Stimulated activated CD4-positive, alpha-beta T cell treated with anti-CD3 and anti-CD28 coated beads, Interleukin-4, amount 100 ng/mL, for 48 hours (primary cell): ENCODE measurements around the gene GGT5.
A peak's percentile ranks its signal among the peaks of the same experiment; 100 is the strongest.
"Not testable (repeated sequence)": the region's sequence is repeated elsewhere in the genome, so short reads cannot be mapped to it uniquely, and the experiment has no call there.

Experiments used
- DNase-seq, 2 donors: peaks; one replicate each; pipeline ENCODE4 v3.0.0-alpha.2; 2020; ENCODE audit warnings: low read depth in 2 of 2

Gene GGT5

DNA sequence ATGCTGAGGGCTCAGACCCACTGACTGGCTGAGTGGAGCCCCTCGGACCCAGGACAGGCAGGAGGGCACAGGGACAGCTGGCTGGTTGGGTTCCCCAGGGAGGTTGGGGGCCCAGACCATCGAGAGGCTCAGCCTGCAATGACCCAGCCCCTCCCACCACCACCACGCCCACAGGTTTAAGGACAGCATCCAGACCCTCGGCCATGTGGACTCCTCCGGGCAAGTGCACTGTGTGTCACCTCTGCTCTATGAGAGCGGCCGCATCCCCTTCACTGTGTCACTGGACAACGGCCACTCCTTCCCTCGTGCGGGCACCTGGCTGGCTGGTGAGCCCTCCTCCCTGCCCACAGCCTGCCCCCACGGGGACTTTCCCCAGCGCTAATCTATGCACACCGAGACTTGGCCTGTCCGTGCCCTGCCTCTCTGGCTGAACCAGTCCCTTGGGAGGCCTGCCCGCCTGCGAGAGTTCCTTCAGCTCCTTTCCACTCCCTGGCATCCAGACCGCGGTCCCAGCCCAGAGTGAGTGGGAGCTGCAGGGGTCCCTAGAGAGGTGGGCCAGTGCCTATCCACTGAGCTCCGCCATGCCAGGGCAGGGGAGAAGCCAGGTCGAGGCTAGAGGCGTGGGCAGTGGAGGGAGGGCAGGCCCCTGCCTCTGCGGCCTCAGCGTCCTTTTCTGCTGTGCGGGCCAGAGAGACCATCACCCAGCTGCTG, 61.4 kb downstream of the GGT5 start:
- no peak for DNase-seq

DNA sequence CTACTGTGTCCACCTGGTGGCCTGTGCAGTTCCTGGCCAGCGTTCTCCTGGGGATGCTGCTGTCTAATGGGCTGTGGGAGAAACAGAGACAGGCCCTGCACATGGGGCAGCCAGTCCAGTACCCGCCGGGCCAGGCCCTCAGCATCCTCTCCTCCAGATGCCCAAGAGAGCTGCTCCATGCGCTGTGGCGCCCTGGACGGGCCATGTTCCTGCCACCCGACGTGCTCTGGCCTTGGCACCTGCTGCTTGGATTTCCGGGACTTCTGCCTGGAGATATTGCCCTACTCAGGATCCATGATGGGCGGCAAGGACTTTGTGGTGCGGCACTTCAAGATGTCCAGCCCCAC, 62.0 kb downstream of the GGT5 start:
- not testable (repeated sequence) for DNase-seq

DNA sequence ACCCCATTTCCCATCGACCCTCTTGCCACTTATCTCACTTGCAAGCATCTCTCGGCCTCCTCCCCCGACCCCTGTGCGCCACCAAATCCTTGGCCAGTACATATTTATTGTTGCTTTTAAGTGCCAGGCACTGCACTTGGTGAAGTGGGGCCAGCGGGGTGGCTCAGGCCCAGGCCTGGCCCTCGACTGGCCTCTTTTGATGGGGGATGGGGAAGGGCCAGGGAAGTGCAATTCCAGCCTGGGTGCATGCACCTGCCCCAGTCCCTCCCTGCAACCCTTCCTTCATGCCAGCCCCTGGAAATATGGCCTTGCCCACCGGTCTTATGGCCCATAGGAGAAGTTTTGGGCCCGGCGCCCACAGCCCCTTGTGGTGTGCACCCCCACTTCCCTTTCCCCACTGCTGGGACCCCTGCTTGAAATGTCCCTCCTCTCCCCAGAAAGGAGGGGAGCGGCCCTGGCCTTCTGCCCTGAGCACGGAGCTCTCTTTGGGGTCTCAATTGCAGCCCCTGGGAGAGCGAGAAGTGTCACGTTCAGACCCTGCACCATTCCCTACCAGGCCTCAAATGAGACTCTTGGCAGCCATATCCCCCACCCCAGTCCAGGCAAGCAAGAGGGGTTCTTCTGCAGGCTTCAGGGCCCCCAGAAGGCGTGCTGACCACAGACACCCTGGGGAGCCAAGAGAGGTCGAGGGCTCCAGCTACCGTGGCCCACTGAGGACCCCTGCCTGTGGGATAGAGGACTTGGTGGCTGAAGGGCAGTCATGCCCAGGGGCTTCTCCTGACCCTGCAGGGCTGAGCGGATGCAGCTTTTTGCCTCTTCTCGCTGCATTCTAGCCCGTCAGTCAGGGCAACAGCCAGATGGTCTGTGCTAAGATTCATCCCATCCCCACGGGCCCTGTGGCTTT, 62.6 kb downstream of the GGT5 start:
- no peak for DNase-seq

DNA sequence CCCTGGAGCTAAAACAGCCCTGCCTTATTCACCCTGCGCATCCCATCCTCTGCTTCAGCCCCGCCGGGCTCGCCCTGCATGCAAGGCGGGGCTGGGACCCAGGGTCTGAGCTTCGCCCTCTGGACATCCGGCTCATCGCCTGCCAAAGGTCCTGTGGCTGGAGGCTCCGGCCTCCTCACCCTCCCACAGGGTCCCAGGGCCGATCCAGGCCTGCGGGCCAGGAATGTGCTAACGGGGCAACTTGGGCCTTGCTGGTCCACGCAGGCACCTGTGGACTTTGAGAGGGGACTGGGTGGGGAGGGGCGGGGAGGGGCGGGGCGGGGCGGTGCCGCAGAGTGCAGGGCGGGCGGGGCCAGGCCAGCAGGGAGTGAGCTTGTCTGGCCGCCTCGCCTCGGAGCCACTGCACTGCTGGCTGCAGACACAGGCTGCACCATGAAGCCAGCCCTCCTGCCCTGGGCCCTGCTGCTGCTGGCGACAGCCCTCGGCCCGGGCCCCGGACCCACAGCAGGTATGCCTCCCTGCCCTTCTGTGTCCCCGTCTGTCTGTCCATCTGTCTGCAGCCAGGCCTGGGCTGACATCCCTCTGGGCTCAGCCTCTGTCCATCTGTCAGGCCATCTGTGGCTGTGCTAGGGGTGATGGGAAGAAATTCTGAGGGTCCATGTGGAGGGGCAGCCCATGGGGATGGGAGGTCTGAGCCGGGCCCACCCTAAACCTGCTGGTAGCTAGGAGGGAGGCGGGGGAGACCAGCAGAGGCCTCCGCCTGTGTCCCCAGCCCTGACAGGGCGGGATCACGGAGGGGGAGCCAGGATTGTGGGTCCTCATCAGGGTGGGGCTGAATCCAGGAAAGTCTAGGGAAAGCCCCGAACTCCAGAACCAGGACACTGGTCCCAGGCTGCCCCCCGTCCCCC, 63.5 kb downstream of the GGT5 start, which contains the start of gene SUSD2:
TSS of gene SUSD2 (plus strand) at position 400 of the 908 bp plus-strand sequence. CDS start at position 433, 33 bp downstream.
- DNase-seq: no peak

DNA sequence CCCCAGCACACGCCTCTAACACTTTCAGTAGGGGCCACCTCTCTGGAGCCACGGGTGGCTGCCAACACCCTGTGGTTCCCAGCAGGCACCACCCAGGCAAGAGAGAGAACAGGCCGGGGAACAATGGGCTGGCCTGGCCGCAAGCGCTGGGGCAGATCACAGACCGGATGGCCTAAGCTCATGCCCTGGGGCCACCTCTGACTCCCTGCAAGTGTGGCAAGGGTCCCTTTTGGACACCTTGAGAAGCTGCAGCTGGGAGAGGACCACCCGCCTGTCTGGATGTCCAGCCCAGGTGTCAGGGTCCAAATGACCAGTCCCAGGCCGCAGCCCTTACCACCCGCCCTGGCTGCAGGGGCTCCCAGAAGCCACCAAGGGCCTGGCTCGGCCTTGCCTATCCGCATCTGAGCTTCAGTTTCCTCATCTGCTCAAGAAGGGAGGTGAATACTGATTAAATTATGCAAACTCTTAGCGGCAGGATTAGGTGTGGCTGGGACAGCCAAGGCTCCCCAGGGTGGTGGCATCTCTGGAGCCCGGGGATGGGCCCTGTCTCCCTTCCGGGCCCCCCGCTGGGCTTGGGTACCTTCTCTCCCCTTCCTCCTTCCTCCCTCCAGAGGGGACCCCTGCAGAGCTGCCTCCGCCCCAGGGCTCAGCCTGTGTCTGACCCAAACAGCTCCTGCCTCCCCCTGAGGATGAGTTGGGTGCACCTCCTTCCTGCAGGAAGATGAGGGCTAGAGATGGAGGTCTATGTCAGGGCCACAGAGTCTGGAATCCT, 64.4 kb downstream of the GGT5 start:
- no peak for DNase-seq

DNA sequence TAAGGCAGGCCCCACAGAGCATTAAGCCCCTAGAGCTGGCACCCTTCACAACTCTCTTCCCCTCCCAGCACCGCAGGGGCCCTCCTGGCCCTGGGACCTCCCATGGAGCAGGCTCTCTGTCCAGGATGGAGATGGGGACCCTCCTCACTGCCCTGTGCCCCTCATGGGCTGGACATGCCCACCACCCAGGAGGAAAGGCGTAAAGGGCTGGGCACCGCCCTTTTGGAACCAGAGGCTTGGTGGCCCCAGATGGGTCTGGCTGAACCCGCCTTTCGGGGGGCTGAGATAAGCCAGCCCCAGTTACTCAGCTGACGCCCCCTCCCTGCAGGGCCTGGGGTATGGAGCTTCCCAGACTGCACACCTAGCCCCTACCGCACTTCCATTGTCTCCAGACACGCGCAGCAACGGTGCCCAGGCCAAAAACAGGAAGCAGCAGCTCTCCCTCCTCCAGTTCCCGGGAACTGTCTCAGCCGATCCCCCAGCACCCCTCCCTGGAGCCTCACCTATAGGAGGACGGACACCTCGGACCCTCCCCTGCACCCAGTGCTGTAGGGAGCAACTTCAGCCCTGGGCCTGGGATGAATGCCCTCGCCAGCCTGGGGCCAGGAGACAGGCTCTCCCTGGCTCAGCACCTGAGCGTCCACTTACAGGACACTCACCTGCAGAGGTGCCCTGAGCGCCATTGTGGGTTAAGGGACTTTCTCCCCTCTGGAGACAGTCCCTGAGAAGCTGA, 65.2 kb downstream of the GGT5 start:
- DNase-seq: no peak

DNA sequence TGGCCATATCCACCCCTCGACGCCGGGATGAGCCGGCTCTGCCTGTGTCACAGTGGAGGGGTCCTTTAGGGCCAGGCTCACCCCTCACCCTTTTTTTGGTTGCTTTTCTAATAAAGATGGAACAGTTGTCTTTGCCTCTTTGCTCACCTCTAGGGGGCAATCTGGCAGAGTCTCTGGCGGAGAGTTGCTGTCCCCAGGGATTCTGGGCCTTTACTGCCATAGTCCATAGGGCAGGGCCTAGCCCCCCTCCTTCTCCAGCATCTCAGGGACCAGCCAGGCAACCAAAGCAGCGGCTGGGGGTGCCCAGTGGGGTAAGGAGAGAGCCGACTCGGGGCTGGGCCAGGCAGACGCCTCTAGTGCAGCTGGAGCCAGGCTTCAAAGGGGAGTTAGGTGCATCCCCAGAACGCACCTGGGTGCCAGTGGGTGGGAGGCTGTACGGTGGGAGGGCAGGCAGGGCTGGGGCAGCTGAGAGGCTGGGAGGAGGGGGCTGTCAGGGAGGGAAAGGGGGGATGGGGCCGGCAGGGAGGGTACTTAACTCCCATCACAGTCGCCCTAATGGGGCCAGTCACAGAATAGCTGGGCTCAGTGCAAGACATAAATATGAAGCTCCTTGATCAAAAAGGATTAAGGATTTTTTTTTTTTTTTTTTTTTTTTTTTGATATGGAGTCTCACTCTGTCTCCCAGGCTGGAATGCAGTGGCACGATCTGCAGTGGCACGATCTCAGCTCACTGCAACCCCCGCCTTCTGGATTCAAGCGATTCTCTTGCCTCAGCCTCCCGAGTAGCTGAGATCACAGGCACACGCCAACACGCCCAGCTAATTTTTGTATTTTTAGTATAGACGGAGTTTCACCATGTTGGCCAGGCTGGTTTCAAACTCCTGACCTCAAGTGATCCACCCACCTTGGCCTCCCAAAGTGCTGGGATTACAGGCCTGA, 66.1 kb downstream of the GGT5 start:
- no peak for DNase-seq

DNA sequence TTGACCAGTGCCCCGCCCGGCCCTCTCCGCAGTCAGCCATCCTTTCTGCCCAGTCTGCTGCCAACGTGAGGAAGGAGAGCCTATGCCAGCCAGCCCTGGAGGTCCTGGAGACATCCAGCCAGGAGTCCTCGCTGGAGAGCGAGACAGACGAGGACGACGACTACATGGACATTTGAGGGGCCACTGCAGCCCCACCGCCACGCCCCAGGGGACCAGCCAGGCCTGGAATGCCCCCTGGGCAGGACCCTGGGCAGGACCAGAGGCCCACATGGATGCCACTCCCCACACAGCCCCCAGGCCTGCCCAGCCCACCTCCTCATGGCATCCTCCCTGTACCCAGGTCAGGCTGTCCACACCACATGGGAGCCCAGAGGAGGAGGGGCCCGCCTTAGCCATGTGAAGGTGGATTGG, 66.9 kb downstream of the GGT5 start:
- no peak for DNase-seq

DNA sequence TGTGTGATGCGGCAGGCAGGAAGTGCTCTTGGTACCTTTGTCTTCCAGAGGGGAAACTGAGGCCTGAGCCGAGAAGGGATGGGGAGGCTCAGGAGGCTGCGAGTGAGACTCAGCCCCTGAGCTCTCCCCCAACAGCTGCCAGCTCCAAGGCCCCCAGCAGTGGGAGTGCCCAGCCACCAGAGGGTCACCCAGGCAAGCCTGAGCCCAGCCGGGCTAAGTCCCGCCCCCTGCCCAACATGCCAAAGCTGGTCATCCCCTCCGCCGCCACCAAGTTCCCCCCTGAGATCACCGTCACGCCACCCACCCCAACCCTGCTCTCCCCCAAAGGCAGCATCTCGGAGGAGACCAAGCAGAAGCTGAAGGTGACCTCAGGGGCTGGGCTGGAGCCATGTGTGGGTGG, 67.4 kb downstream of the GGT5 start:
- DNase-seq: no peak

DNA sequence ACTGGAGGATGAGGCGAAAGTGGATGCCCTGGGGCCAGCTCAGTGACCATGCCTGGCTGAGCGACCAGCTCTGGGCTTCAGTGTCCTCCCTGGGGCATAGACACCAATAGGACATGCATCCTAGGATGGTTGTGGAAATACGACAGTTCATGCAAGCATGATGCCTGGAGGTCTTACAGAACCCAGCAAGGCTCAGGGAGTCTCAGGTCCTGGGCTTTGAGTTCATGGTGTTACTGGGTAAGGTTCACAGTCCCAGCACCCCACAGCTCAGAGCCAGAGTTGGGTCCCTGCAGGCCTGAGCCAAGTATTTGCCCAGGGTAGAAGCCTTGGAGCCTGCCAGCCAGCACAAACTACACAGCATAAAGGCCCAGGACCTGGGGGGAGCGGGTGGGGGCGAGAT, 67.8 kb downstream of the GGT5 start:
- no peak for DNase-seq

DNA sequence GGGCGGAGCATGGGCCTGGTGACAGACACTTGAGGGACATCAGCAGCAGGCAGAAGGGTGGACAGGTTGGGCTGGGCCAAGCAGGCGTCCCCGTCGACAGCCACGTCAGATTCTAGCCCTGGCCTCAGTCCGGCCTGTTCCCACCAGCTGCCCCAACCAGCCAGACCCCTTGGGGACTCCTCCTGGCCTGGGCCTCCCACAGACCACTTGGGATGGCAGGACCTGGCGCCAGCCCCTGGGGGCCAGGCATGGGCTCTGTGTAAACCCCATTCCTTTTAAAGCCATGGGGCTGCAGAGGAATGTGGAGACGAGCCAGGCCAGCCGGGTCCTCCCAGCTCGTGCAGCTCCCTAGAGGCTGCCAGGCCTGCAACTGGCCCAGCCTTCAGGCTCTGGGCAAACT, 68.3 kb downstream of the GGT5 start:
- no peak for DNase-seq

DNA sequence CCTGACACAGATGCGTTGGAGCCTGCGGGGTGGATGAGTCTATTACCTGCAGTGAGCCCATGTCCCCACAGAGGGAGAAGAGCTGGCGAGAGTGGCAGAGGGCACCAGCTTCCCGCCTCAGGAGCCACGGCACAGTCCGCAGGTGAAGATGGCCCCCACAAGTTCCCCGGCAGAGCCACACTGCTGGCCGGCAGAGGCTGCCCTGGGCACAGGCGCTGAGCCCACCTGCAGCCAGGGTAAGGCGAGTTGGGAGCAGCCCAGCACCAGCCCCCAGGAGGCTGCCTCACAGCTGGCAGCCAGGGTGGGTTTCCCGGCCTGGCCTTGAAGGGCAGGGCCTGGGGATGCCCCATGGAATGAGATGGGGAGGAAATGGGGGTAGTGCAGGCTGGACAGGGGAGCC, 68.8 kb downstream of the GGT5 start:
- no peak for DNase-seq

DNA sequence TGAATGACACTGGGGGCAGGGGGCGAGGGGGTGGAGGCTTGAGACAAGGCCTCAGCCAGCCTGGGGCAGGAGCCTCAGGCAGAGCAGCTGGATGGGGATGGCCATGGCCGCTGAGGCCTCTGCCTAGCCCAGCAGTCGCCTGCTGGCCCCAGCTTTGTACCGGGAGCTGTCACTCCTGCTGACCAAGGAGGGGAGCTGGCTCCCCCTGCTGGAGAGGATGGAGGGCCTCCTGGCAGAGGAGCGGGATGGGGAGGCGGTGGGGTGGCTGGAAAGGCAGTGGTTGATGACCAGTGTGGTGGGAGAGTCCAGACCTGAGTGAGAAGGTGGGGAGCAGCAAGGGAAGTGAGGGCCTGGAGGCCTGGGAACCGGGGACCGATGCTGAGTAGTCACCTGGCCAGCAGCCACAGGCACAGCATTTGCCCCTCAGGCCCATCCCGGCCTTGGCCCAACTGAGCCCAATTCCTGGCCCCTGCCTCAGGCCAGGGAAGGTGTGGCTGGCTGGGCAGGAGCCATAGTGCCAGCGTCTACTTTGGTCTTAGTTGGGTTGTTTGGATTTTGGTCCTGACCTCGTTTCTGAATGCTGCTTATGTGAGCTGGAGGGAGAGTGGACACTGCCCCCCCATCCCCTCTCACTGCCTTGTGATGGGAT, 69.6 kb downstream of the GGT5 start:
- peak; percentile 53 to 62 for DNase-seq

DNA sequence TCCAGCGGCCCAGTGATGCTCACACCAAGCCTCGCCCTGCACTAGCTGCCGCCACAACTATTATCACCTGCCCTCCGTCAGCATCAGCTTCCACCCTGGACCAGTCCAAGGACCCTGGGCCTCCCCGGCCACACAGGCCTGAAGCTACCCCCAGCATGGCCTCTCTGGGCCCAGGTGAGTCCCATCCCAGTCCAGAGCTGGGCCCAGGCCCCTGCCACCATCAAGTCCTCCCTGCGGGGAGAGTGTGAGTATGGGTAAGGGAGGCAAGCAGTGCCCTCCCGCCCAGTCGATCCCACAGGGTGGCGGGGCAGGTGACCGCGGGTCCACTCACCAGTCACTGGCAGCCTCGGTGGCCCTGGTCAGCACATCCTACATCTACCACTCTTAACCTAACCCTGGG, 73.1 kb downstream of the GGT5 start:
- DNase-seq: no peak

DNA sequence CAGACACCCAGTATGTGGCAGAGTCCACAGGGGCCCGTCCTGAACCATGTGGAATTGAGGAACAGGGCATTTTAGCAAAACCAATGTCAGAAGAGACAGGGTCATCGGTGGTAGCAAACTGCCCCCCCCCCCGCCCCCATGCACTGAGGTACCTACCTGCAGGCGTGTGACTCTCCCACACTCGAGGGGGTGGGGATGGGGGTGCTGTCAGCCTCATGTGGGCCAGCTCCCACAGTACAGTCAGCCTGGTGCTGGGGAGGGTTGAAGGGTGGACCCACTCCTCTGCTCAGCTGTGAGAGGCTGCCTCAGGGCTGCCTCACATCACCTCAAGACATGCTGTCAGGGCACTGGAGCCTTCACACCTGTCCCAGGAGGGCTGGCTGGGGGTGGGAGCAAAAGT, 74.2 kb downstream of the GGT5 start:
- no peak for DNase-seq

DNA sequence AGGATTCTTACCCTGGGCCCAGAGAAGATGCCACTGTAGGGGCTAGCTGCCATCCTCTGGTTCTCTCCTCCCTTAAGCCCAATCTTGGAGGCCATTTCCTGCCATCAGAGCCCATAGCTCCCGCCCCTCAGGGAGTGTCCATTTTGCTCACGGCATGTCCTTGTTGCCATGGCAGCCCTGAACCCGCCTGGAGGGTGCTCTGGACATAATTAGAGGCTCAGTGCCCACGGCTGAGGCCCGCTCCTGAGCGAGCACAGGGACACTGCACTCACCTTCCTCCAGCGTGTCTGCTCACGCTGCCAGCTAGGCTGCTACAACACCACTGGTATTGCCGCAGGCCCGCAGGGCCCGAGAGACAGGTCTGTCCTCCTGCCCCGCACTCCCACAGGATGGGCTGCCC, 74.7 kb downstream of the GGT5 start:
- no peak for DNase-seq
